HCT116 (cell line): ENCODE data around the gene P2RX1.

Experiments used
- CBX3 ChIP-seq: IDR thresholded peaks from 2 replicates; pipeline ENCODE4 v1.6.1; 2012; ENCODE audit warnings: low read depth
- CEBPB ChIP-seq: IDR thresholded peaks from 2 replicates; pipeline ENCODE4 v1.6.1; 2012; ENCODE audit warnings: low read depth
- EGR1 ChIP-seq: IDR thresholded peaks from 2 replicates; pipeline ENCODE4 v1.6.1; 2012; ENCODE audit warnings: low read depth
- POLR2A ChIP-seq: IDR thresholded peaks from 2 replicates; pipeline ENCODE4 v1.7.0; 2011; ENCODE audit warnings: borderline replicate concordance; ENCODE audit not compliant: insufficient read depth, insufficient read length; ENCODE audit errors: extremely low read depth
- ZNF274 ChIP-seq: fragments of 200-500 bp; sonication (Bioruptor generic); IDR thresholded peaks from 2 replicates; pipeline ENCODE4 v1.6.1; 2014; ENCODE audit warnings: mild to moderate bottlenecking, low read depth, low read length, inconsistent platforms
- TF ChIP-seq, protein P1 (sequence below): IDR thresholded peaks from 2 replicates; pipeline ENCODE4 v1.6.1; 2012; ENCODE audit warnings: low read depth
- TF ChIP-seq, protein P2 (sequence below), 3 experiments: fragments of 200-600 bp in 1 of 3; sonication (generic) in 1 of 3; IDR thresholded peaks in 2 of 3; conservative IDR thresholded peaks in 1 of 3; 2 replicates each; pipeline ENCODE4 v1.5.1; 2012 to 2017; ENCODE audit warnings: low read depth in 2 of 3, low read length in 2 of 3, antibody characterized with exemption in 1 of 3, borderline replicate concordance in 1 of 3, control low read depth in 1 of 3, mild to moderate bottlenecking in 1 of 3, mixed read lengths in 1 of 3, mixed run types in 1 of 3, moderate library complexity in 1 of 3; ENCODE audit not compliant: insufficient read depth in 1 of 3
- TF ChIP-seq, protein P3 (sequence below): IDR thresholded peaks from 2 replicates; pipeline ENCODE4 v1.6.1; 2012

GRCh38 chr17:3913531-3914311 lies 2.5 kb downstream of the P2RX1 start:
- TF ChIP-seq, protein P1, sequence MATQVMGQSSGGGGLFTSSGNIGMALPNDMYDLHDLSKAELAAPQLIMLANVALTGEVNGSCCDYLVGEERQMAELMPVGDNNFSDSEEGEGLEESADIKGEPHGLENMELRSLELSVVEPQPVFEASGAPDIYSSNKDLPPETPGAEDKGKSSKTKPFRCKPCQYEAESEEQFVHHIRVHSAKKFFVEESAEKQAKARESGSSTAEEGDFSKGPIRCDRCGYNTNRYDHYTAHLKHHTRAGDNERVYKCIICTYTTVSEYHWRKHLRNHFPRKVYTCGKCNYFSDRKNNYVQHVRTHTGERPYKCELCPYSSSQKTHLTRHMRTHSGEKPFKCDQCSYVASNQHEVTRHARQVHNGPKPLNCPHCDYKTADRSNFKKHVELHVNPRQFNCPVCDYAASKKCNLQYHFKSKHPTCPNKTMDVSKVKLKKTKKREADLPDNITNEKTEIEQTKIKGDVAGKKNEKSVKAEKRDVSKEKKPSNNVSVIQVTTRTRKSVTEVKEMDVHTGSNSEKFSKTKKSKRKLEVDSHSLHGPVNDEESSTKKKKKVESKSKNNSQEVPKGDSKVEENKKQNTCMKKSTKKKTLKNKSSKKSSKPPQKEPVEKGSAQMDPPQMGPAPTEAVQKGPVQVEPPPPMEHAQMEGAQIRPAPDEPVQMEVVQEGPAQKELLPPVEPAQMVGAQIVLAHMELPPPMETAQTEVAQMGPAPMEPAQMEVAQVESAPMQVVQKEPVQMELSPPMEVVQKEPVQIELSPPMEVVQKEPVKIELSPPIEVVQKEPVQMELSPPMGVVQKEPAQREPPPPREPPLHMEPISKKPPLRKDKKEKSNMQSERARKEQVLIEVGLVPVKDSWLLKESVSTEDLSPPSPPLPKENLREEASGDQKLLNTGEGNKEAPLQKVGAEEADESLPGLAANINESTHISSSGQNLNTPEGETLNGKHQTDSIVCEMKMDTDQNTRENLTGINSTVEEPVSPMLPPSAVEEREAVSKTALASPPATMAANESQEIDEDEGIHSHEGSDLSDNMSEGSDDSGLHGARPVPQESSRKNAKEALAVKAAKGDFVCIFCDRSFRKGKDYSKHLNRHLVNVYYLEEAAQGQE = no peak
- TF ChIP-seq, protein P2, sequence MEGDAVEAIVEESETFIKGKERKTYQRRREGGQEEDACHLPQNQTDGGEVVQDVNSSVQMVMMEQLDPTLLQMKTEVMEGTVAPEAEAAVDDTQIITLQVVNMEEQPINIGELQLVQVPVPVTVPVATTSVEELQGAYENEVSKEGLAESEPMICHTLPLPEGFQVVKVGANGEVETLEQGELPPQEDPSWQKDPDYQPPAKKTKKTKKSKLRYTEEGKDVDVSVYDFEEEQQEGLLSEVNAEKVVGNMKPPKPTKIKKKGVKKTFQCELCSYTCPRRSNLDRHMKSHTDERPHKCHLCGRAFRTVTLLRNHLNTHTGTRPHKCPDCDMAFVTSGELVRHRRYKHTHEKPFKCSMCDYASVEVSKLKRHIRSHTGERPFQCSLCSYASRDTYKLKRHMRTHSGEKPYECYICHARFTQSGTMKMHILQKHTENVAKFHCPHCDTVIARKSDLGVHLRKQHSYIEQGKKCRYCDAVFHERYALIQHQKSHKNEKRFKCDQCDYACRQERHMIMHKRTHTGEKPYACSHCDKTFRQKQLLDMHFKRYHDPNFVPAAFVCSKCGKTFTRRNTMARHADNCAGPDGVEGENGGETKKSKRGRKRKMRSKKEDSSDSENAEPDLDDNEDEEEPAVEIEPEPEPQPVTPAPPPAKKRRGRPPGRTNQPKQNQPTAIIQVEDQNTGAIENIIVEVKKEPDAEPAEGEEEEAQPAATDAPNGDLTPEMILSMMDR (IDR thresholded peaks at IDR 0.05 in 2 of 3, conservative IDR thresholded peaks at IDR 0.05 in 1 of 3; ENCODE audit: borderline replicate concordance in 1 of 3, insufficient read depth in 1 of 3, low read depth in 2 of 3, low read length in 2 of 3) = peak; percentile 78 to 98 (median 96)
- TF ChIP-seq, protein P3, sequence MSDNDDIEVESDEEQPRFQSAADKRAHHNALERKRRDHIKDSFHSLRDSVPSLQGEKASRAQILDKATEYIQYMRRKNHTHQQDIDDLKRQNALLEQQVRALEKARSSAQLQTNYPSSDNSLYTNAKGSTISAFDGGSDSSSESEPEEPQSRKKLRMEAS = no peak
- TF ChIP-seq CEBPB = no peak
- no peak for TF ChIP-seq CBX3
- no peak for TF ChIP-seq ZNF274
- TF ChIP-seq EGR1 = no peak
- TF ChIP-seq POLR2A = no peak
